Measurements from ENCODE around the gene CENPO. TPM values are rescaled to one million over a fixed set of nuclear protein-coding genes. Genes with fewer than 3 reads are reported as not detected.

Gene CENPO, protein sequence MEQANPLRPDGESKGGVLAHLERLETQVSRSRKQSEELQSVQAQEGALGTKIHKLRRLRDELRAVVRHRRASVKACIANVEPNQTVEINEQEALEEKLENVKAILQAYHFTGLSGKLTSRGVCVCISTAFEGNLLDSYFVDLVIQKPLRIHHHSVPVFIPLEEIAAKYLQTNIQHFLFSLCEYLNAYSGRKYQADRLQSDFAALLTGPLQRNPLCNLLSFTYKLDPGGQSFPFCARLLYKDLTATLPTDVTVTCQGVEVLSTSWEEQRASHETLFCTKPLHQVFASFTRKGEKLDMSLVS
- 12.0 and 30.5 TPM in 2 replicates for total RNA-seq

DNA sequence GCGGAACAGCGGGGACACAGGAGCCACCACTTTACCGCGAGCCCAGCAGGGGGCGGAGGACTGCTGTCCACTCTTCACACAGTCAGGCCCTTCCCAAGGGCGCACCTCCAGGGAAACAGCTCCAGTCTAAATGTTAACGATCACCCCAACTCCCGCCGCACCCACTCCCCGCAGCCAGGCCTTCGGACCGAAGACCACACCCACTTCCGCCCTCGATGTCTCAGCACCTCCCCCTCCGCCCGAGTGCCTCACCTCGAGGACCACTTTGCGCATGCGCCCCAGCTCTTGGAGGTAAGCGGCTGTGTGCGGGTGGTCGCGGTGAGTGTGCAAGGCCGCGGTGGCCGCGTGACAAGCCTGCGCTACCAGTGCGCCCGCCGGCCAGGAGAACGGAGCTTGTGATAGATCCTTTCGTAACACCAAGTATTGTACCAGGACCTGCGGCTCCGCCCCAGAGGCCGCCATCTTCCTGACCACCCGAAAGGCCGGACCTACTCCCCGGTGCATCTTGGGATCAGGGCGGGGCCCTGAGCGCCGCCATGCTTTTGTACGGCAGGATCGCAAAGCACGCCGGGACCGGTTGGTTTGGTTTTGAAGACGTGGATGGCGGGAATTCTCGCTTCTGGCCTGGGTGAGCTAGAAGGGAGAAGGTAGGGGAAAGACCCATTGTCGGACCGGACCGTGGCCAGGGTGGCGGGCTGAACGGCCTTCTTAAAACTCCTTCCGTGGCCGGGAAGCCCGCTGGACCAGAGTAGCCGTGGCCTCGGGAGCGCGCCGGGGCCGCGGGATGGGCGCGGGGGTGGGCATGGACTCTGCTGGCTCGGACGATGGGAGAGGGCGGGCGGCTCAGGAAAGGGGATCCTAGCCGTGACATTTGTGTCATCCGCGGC lies at the start of gene CENPO, which contains the start of gene PTRHD1:
CENPO (plus strand) TSS at position 552 of the 887 bp plus-strand sequence. CDS start 495 bp downstream, outside the sequence.
PTRHD1 (minus strand) TSS at position 518 of the 887 bp plus-strand sequence; CDS start at position 504, 14 bp downstream.

Other genes starting within 250 kb of the CENPO start
- 17.2 and 19.9 TPM in 2 replicates for gene PTRHD1, start within 50 bp of the CENPO start, total RNA-seq
- gene ADCY3, start 126.8 kb downstream of the CENPO start, total RNA-seq = 32.6 and 47.9 TPM in 2 replicates
- 6.0 and 7.2 TPM in 2 replicates for gene DNAJC27, start 178.5 kb downstream of the CENPO start, total RNA-seq
- 0.55 and 0.87 TPM in 2 replicates for gene EFR3B, start 248.7 kb downstream of the CENPO start, total RNA-seq

All from uterine smooth muscle cell (primary cell).